Gastrocnemius medialis (tissue), 4 donors: ENCODE results near the gene C10orf95. TPM values are rescaled to one million over a fixed set of nuclear protein-coding genes. Genes with fewer than 3 reads are reported as not detected.
"Not testable (repeated sequence)": the region's sequence is repeated elsewhere in the genome, so short reads cannot be mapped to it uniquely, and the experiment has no call there.

Source experiments
- ATAC-seq, 2 donors: fragments of 150-250 bp; one replicate each; pipeline ENCODE4 v1.9.1; 2016
- DNase-seq, 2 donors: peaks; one replicate each; pipeline ENCODE4 v3.0.0-alpha.2; 2019
- H3K27ac ChIP-seq, 4 donors: fragments of 200-600 bp; sonication (generic); 1 replicate in 1 of 4; 2 replicates in 3 of 4; pipeline ENCODE4 v1.5.1; 2016 to 2018; ENCODE audit warnings: mild to moderate bottlenecking in 2 of 4, moderate library complexity in 1 of 4
- H3K27me3 ChIP-seq, 3 donors: fragments of 200-600 bp; sonication (generic) in 2 of 3; 1 replicate in 1 of 3; 2 replicates in 2 of 3; pipeline versions ENCODE4 v1.5.1 to v1.6.0; 2016 to 2019; ENCODE audit warnings: mild to moderate bottlenecking in 1 of 3, moderate library complexity in 1 of 3
- H3K36me3 ChIP-seq, 2 donors: fragments of 200-600 bp; sonication (generic) in 1 of 2; one replicate each; pipeline ENCODE4 v1.5.1; 2017 to 2018
- H3K4me1 ChIP-seq, 2 donors: fragments of 200-600 bp; sonication (generic) in 1 of 2; one replicate each; pipeline ENCODE4 v1.5.1; 2016 to 2017; ENCODE audit warnings: mild to moderate bottlenecking in 2 of 2
- H3K4me3 ChIP-seq, 4 donors: fragments of 200-600 bp; sonication (generic) in 3 of 4; 1 replicate in 1 of 4; 2 replicates in 3 of 4; pipeline ENCODE4 v1.5.1; 2016 to 2019; ENCODE audit warnings: mild to moderate bottlenecking in 2 of 4
- H3K9me3 ChIP-seq, 3 donors: fragments of 200-600 bp; sonication (generic) in 2 of 3; 1 replicate in 1 of 3; 2 replicates in 2 of 3; pipeline ENCODE4 v1.5.1; 2016 to 2019
- CTCF ChIP-seq, 5 experiments: fragments of 450-650 bp in 3 of 5; fragments of 200-600 bp in 2 of 5; sonication (generic) in 2 of 5; IDR thresholded peaks in 4 of 5; conservative IDR thresholded peaks in 1 of 5; 1 replicate in 4 of 5; 2 replicates in 1 of 5; pipeline ENCODE4 v1.5.1; 2016 to 2019; ENCODE audit warnings: antibody characterized with exemption in 5 of 5, mild to moderate bottlenecking in 3 of 5, moderate library complexity in 3 of 5
- POLR2A ChIP-seq, 2 donors: fragments of 450-650 bp; IDR thresholded peaks; one replicate each; pipeline ENCODE4 v1.6.1; 2017; ENCODE audit warnings: antibody characterized with exemption in 2 of 2, mild to moderate bottlenecking in 2 of 2, moderate library complexity in 2 of 2
- in situ Hi-C, 4 donors: fragments of 200-750 bp; cut with MboI; loops; one replicate each; pipeline versions ENCODE4 v1.15.0 to v1.8.0; 2017; ENCODE audit warnings: low sequenced_read_pairs in 4 of 4
- intact Hi-C: fragments of 100-400 bp; cut with DNase I; formaldehyde crosslinking; loops from one replicate; pipeline ENCODE4 v1.15.1; 2023; ENCODE audit warnings: low total_unique reads
- total RNA-seq, 4 donors: library from RNA; depleted of rRNA; stranded (reverse); fragments of >200 nt; gene quantifications; one replicate each; pipeline versions ENCODE4 v1.1.0 to v1.2.3, GENCODE V29; 2016

C10orf95 gene, protein sequence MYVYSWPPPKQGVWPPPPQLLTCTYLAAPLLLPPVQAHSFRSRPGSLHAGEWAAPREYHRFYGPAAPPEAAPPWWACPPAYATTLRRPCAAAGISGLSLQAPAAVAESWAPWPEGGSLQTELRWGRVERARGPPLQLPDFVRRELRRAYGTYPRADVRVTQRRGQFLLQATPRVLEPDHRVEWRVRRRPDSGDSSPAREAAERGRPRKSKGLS
- total RNA-seq: not detected

DNA sequence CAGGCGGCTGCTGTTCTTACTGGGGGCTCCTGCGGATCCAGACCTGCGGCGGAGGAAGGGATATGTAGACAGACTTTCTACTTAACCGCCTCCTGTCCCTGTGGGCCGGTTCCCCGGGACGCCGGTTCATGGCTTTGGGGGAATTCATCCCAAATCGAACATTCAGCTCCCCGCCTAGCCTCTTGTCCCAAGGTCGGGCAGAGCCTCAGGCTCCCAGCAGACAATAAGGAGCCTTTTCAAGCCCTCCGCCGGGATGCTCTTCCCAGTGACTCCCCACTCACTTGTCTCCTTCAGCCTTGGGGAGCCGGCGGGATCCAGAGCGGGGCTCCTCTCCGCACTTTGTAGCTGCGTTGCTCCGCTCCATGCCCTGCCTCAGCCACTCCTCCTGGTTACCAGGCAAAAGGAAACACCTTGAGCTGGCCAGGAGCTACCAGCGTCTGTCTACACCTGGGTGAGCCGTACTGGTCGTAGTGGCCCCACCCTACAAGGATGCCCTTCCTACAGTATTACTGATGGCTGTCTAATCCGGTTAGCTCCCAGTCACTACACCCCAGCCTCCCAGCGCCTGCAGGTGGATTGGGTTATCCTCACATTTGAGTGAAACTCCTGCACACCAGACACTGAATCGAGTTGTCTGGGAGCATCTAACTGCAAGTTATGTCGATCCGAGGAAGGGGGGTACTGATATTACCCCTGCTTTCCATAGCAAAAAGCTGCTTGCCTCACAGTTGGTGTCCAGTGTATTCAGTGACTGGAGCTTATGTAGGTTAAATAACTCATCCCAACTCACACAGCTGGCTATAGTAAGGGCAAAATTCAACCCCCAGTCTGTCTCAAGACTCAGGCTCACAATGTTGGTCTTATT, at the start of gene C10orf95:
Gene C10orf95 (minus strand): TSS at position 439 of the 865 bp plus-strand sequence. CDS start 450 bp downstream, outside the sequence.
- Histone ChIP-seq H3K9me3 (no peaks in the 10 kb centered on the region), H3K4me1 (peaks cover 10 to 16% of the 10 kb centered on the region in 2 donors), H3K27ac (peak within 1 kb of the TSS; percentile 75 to 93 (median 86)), H3K27me3 (no peaks in the 10 kb centered on the region), H3K36me3 (no peaks in the 10 kb centered on the region), H3K4me3 (peak within 1 kb of the TSS; percentile 42 to 98 (median 74))
- DNase-seq (no peak), ATAC-seq (peak in 1 of 2 donors; percentile 6)
- in situ Hi-C loops (no loop called here), intact Hi-C loops (loop anchor here (2.0 kb wide), 1 partner anchor 53 kb away; no protein-coding TSS in a partner anchor)
- TF ChIP-seq POLR2A (IDR thresholded peaks at IDR 0.05) (no peak), CTCF (IDR thresholded peaks at IDR 0.05 in 4 of 5, conservative IDR thresholded peaks at IDR 0.05 in 1 of 5) (no peak)

DNA sequence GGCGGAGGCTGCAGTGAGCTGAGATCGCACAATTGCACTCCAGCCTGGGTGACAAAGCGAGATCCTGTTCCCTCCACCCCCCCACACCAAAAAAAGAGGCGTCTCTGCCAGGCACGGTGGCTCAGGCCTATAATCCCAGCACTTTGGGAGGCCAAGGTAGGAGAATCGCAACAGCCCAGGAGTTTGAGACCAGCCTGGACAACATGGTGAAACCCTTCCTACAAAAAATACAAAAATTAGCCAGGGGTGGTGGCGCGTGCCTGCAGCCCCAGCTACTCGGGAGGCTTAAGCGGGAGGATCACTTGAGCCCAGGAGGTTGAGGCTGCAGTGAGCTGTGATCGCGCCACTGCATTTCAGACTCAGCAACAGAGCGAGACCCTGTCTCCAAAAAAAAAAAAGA, 49.3 kb upstream of the C10orf95 start:
- peaks cover 71 to 74% of the 10 kb centered on the region in 2 donors for H3K4me1 ChIP-seq
- H3K27me3 ChIP-seq, in situ Hi-C loops, ATAC-seq, H3K36me3 ChIP-seq, H3K9me3 ChIP-seq, DNase-seq: not testable (repeated sequence)
- intact Hi-C loops: loop anchor here (1.0 to 10.0 kb wide), 7 partner anchors 7 to 683 kb away; partner anchors contain the start of genes ARL3, OGA, PITX3 and PPRC1
- H3K27ac ChIP-seq: peak overlapping the region; percentile 83 to 100 (median 97)
- H3K4me3 ChIP-seq: peak overlapping the region; percentile 62 to 97 (median 80)

DNA sequence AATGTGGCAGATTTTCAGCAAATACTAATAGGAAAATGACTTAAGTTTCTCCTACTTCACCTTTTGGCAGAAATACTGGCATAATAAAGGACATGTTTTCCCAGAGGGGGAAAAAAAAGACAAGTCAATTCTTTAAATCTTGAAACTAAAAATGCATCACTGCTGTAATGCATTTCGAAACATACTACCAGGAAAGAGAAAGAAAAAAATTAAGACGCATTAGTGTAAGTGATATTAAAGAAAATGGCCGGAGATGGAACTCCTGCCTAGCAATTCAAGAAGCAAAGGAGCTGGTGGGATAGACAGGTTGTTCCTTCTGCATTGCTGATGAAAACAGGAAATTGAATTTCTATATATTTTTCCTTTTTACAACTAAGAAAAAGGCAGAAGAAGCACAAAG, 48.0 kb upstream of the C10orf95 start:
- H3K27ac ChIP-seq: peak overlapping the region; percentile 83 to 100 (median 97)
- DNase-seq: no peak
- in situ Hi-C loops: no loop called here
- TF ChIP-seq CTCF (IDR thresholded peaks at IDR 0.05 in 4 of 5, conservative IDR thresholded peaks at IDR 0.05 in 1 of 5): no peak
- TF ChIP-seq POLR2A (IDR thresholded peaks at IDR 0.05): no peak
- H3K9me3 ChIP-seq: no peaks in the 10 kb centered on the region
- H3K4me1 ChIP-seq: peaks cover 69 to 75% of the 10 kb centered on the region in 2 donors
- no peak overlapping the region for H3K4me3 ChIP-seq
- intact Hi-C loops: no loop called here
- no peak for ATAC-seq
- no peaks in the 10 kb centered on the region for H3K27me3 ChIP-seq
- H3K36me3 ChIP-seq: no peaks in the 10 kb centered on the region

DNA sequence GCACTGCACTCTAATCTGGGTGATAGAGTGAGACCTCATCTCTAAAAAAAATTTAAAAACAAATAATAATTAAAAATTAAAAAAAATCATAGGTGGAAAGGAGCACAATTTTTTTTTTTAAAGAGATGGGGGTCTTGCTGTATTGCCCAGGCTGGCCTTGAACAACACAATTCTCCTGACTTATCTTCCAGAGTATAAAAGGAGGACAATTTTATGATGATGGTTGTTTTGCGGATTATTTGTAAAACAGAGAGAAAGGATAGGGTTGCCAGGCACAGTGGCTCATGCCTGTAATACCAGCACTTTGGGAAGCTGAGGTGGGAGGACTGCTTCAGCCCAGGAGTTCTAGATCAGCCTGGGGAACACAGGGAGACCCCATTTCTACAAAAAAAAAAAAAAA, 46.2 kb upstream of the C10orf95 start:
- H3K27me3 ChIP-seq: no peaks in the 10 kb centered on the region
- intact Hi-C loops (no loop called here), in situ Hi-C loops (no loop called here)
- H3K36me3 ChIP-seq: no peaks in the 10 kb centered on the region
- ATAC-seq: no peak
- TF ChIP-seq POLR2A (IDR thresholded peaks at IDR 0.05) (no peak), CTCF (IDR thresholded peaks at IDR 0.05 in 4 of 5, conservative IDR thresholded peaks at IDR 0.05 in 1 of 5) (no peak)
- H3K4me1 ChIP-seq: peaks cover 80 to 84% of the 10 kb centered on the region in 2 donors
- H3K27ac ChIP-seq: peak overlapping the region in 3 of 4 donors; percentile 95 to 100 (median 99)
- no peak overlapping the region for H3K4me3 ChIP-seq
- DNase-seq: no peak
- H3K9me3 ChIP-seq: no peaks in the 10 kb centered on the region

- peak overlapping the region in 2 of 4 donors; percentile 10 to 18 for H3K4me3 ChIP-seq
- peaks cover 83 to 86% of the 10 kb centered on the region in 2 donors for H3K4me1 ChIP-seq
- peak overlapping the region; percentile 83 to 100 (median 91) for H3K27ac ChIP-seq
- peaks cover 0 to 18% of the 10 kb centered on the region in 2 donors for H3K36me3 ChIP-seq
- TF ChIP-seq CTCF (IDR thresholded peaks at IDR 0.05 in 4 of 5, conservative IDR thresholded peaks at IDR 0.05 in 1 of 5) (no peak), POLR2A (IDR thresholded peaks at IDR 0.05) (no peak)
- H3K9me3 ChIP-seq: no peaks in the 10 kb centered on the region
- in situ Hi-C loops (no loop called here), intact Hi-C loops (loop anchor here (1.0 kb wide), 1 partner anchor 8 kb away; no protein-coding TSS in a partner anchor)
- no peak for ATAC-seq
- peak in 1 of 2 donors; percentile 19 for DNase-seq
- H3K27me3 ChIP-seq: no peaks in the 10 kb centered on the region
Observed at GRCh38 chr10:102493771-102494170, 42.4 kb upstream of the C10orf95 start.
